ENCODE results near the gene PTPRD. TPM values are rescaled to one million over a fixed set of nuclear protein-coding genes. Genes with fewer than 3 reads are reported as not detected.

Gene PTPRD
- total and polyA plus RNA-seq, 2 of the 4 experiments (the other 2 are of a cell fraction): 0.07 to 0.18 TPM

GRCh38 chr9:10403283-10403682 is 209.5 kb downstream of the PTPRD start:
- POLR2A ChIA-PET (ENCODE audit: unreplicated experiment): no interaction called here
- CTCF ChIA-PET: no interaction called here
- Histone ChIP-seq H3K9me1 (ENCODE audit: insufficient read depth, low read length) (no peaks in the 10 kb centered on the region), H3K36me3 (ENCODE audit: control insufficient read depth, insufficient read depth, low read length) (no peaks in the 10 kb centered on the region), H3K14ac (replicated peaks; ENCODE audit: low read depth, low read length) (no peak overlapping the region), H3K27ac (ENCODE audit: insufficient read depth, low read length) (no peak overlapping the region), H2AK5ac (ENCODE audit: low read depth, low read length) (no peak overlapping the region), H2BK20ac (ENCODE audit: low read depth, low read length) (no peak overlapping the region), H3K18ac (ENCODE audit: low read depth, low read length) (no peak overlapping the region), H4K20me1 (ENCODE audit: insufficient read depth, low read length) (no peaks in the 10 kb centered on the region), H3K27me3 (ENCODE audit: control insufficient read depth, insufficient read depth, low read length) (no peaks in the 10 kb centered on the region), H3K56ac (ENCODE audit: extremely low read depth, insufficient read depth, low read length) (no peak overlapping the region), H2BK5ac (ENCODE audit: low read depth, low read length, poor library complexity, severe bottlenecking) (no peak overlapping the region), H3K4me1 (ENCODE audit: control insufficient read depth, insufficient read depth, low read length) (no peaks in the 10 kb centered on the region), H2AFZ (replicated peaks; ENCODE audit: low read length, poor library complexity) (no peak overlapping the region), H2AK9ac (replicated peaks; ENCODE audit: low read depth, low read length, poor library complexity) (no peak overlapping the region), H3K4me2 (ENCODE audit: low read depth, low read length) (no peak overlapping the region), H3K23ac (ENCODE audit: low read depth, low read length) (no peak overlapping the region), H3K9me3 (ENCODE audit: control insufficient read depth, insufficient read depth, low read length) (no peaks in the 10 kb centered on the region; the same call in 1 of the 2 replicates), H3K79me1 (ENCODE audit: low read depth in 1 of 2, low read length in 2 of 2) (no peaks in the 10 kb centered on the region), H4K91ac (ENCODE audit: insufficient read depth, low read depth, low read length) (no peak overlapping the region), H3K4me3 (ENCODE audit: insufficient read depth, low read depth, low read length) (no peak overlapping the region), H3K4ac (ENCODE audit: low read depth, low read length) (no peak overlapping the region), H2BK120ac (ENCODE audit: low read depth, low read length) (no peak overlapping the region), H3K9ac (ENCODE audit: low read depth, low read length) (no peak overlapping the region), H2BK15ac (ENCODE audit: low read depth, low read length) (no peak overlapping the region), H4K5ac (ENCODE audit: low read depth, low read length) (no peak overlapping the region), H4K8ac (ENCODE audit: low read depth in 2 of 2, low read length in 2 of 2) (no peak overlapping the region)
- in situ Hi-C loops (cut with MboI; ENCODE audit: low sequenced_read_pairs) (no loop called here), intact Hi-C loops (cut with micrococcal nuclease) (no loop called here), dilution Hi-C loops (cut with HindIII; ENCODE audit: low sequenced_read_pairs, unreplicated experiment) (no loop called here)
- no CpG with 5 or more reads among the region's 1 CpG for WGBS, 2 experiments (ENCODE audit: extremely low coverage in 2 of 2, insufficient read length in 1 of 2)
- TF ChIP-seq MAFK (IDR thresholded peaks at IDR 0.05; ENCODE audit: low read depth, low read length) (peak; percentile 88), CHD1 (IDR thresholded peaks at IDR 0.05; ENCODE audit: low read depth, low read length) (no peak)
- DNase-seq (no peak), ATAC-seq (ENCODE audit: low read depth) (no peak)
- BruUV-seq (replicated peaks): no TSS peak
